Suprapubic skin (tissue), 4 donors: Measurements from ENCODE around the gene CCDC27.

ENCODE experiments used
- EP300 ChIP-seq: sonication (generic); formaldehyde crosslinking; IDR thresholded peaks from one replicate; pipeline ENCODE4 v1.6.1; 2017; ENCODE audit warnings: antibody characterized with exemption
- POLR2A ChIP-seq, 2 donors: fragments of 450-650 bp; IDR thresholded peaks; one replicate each; pipeline ENCODE4 v1.6.1; 2017; ENCODE audit warnings: antibody characterized with exemption in 2 of 2, mild to moderate bottlenecking in 2 of 2, moderate library complexity in 2 of 2
- POLR2AphosphoS5 ChIP-seq, 3 donors: sonication (generic); formaldehyde crosslinking; IDR thresholded peaks; one replicate each; pipeline ENCODE4 v1.6.1; 2017; ENCODE audit warnings: antibody characterized with exemption in 3 of 3
- TF ChIP-seq, protein P1 (sequence below), 2 donors: fragments of 200-600 bp in 1 of 2; fragments of 450-650 bp in 1 of 2; sonication (generic) in 1 of 2; IDR thresholded peaks; one replicate each; pipeline ENCODE4 v1.5.1; 2016 to 2019; ENCODE audit warnings: antibody characterized with exemption in 2 of 2, mild to moderate bottlenecking in 1 of 2, moderate library complexity in 1 of 2

DNA sequence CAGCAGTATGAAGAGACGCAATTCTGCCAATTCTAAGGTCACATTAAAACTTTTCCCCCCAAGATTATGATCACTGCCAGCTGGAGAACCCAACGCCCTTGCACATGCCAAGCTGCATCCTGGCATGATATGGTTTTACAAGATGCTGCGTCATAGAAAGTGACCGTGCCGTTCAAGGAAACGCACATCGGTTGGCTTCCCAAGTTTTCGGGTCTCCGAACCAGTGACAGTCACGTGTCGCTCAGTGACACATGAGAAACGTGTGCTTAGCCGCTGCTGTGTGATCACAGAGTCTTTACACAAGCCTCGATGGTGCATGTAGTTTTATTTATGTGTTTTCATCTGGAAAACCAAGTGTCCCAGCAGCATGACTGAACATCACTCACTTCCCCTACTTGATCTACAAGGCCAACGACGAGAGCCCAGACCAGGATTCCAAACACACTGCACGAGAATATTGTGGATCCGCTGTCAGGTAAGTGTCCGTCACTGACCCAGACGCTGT is 27.7 kb downstream of the CCDC27 start:
- TF ChIP-seq, protein P1, sequence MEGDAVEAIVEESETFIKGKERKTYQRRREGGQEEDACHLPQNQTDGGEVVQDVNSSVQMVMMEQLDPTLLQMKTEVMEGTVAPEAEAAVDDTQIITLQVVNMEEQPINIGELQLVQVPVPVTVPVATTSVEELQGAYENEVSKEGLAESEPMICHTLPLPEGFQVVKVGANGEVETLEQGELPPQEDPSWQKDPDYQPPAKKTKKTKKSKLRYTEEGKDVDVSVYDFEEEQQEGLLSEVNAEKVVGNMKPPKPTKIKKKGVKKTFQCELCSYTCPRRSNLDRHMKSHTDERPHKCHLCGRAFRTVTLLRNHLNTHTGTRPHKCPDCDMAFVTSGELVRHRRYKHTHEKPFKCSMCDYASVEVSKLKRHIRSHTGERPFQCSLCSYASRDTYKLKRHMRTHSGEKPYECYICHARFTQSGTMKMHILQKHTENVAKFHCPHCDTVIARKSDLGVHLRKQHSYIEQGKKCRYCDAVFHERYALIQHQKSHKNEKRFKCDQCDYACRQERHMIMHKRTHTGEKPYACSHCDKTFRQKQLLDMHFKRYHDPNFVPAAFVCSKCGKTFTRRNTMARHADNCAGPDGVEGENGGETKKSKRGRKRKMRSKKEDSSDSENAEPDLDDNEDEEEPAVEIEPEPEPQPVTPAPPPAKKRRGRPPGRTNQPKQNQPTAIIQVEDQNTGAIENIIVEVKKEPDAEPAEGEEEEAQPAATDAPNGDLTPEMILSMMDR (IDR thresholded peaks at IDR 0.05): no peak
- TF ChIP-seq EP300: no peak
- TF ChIP-seq POLR2AphosphoS5 (IDR thresholded peaks at IDR 0.05): no peak
- TF ChIP-seq POLR2A (IDR thresholded peaks at IDR 0.05): no peak
